Skeletal muscle tissue (tissue), 4 donors: ENCODE results near the gene HOXC13. TPM values are rescaled to one million over a fixed set of nuclear protein-coding genes. Genes with fewer than 3 reads are reported as not detected.

Experiments used
- H3K27ac ChIP-seq: one replicate; pipeline ENCODE4 v1.7.0; 2013; ENCODE audit warnings: mild to moderate bottlenecking, low read depth, low read length, inconsistent platforms
- H3K27me3 ChIP-seq, 3 donors: one replicate each; pipeline ENCODE4 v1.7.0; 2013; ENCODE audit warnings: low read length in 3 of 3; ENCODE audit not compliant: control insufficient read depth in 3 of 3, insufficient read depth in 3 of 3
- H3K36me3 ChIP-seq, 3 donors: one replicate each; pipeline ENCODE4 v1.7.0; 2013; ENCODE audit warnings: low read length in 3 of 3; ENCODE audit not compliant: control insufficient read depth in 3 of 3, insufficient read depth in 3 of 3
- H3K4me1 ChIP-seq, 3 donors: one replicate each; pipeline ENCODE4 v1.7.0; 2013; ENCODE audit warnings: low read length in 3 of 3, mild to moderate bottlenecking in 3 of 3; ENCODE audit not compliant: control insufficient read depth in 3 of 3, insufficient read depth in 3 of 3
- H3K4me3 ChIP-seq, 3 donors: one replicate each; pipeline ENCODE4 v1.7.0; 2013; ENCODE audit warnings: low read length in 3 of 3
- H3K9ac ChIP-seq, 3 donors: one replicate each; pipeline ENCODE4 v1.7.0; 2013; ENCODE audit warnings: low read length in 3 of 3, mild to moderate bottlenecking in 3 of 3, moderate library complexity in 2 of 3, low read depth in 1 of 3
- H3K9me3 ChIP-seq, 3 donors: one replicate each; pipeline ENCODE4 v1.7.0; 2013; ENCODE audit warnings: low read length in 3 of 3; ENCODE audit not compliant: control insufficient read depth in 3 of 3
- total RNA-seq: library from RNA; depleted of rRNA; stranded (reverse); fragments of >200 nt; gene quantifications from one replicate; pipeline ENCODE4 v1.2.3, GENCODE V29; 2014
- donor health status: Osteomylitis.

HOXC13 gene
- total RNA-seq, 1 donor from 2014 or later, result not detected

GRCh38 chr12:53963005-53963404 is 24.4 kb downstream of the HOXC13 start:
- Histone ChIP-seq H3K4me3 (peak overlapping the region in 2 of 3 donors; percentile 14 to 27), H3K9me3 (no peaks in the 10 kb centered on the region), H3K4me1 (peaks cover 0 to 15% (median 6%) of the 10 kb centered on the region in 3 donors), H3K9ac (peak overlapping the region in 1 of 3 donors; percentile 14), H3K36me3 (no peaks in the 10 kb centered on the region), H3K27me3 (peaks cover 80 to 96% (median 93%) of the 10 kb centered on the region in 3 donors), H3K27ac (peak overlapping the region; percentile 78)

- Histone ChIP-seq H3K36me3 (no peaks in the 10 kb centered on the region), H3K9me3 (no peaks in the 10 kb centered on the region), H3K4me1 (peaks cover 0 to 18% (median 9%) of the 10 kb centered on the region in 3 donors), H3K27me3 (peaks cover 76 to 95% (median 93%) of the 10 kb centered on the region in 3 donors), H3K4me3 (peak overlapping the region in 1 of 3 donors; percentile 27), H3K27ac (peak overlapping the region; percentile 78), H3K9ac (peak overlapping the region in 1 of 3 donors; percentile 14)
These were observed 25.0 kb downstream of the HOXC13 start for GRCh38 chr12:53963434-53964314.

- Histone ChIP-seq H3K27ac (peak overlapping the region; percentile 78), H3K4me3 (peak overlapping the region in 1 of 3 donors; percentile 4)
These were observed 25.7 kb downstream of the HOXC13 start for GRCh38 chr12:53964315-53964713.

GRCh38 chr12:53965281-53966084 is 26.9 kb downstream of the HOXC13 start:
- H3K4me3 ChIP-seq, result peak overlapping the region in 1 of 3 donors; percentile 10
- peaks cover 0 to 27% (median 13%) of the 10 kb centered on the region in 3 donors for H3K4me1 ChIP-seq
- no peaks in the 10 kb centered on the region for H3K36me3 ChIP-seq
- H3K27me3 ChIP-seq, result peaks cover 76 to 92% (median 91%) of the 10 kb centered on the region in 3 donors
- H3K9me3 ChIP-seq, result no peaks in the 10 kb centered on the region
- peak overlapping the region; percentile 78 for H3K27ac ChIP-seq
- H3K9ac ChIP-seq, result peak overlapping the region in 2 of 3 donors; percentile 34 to 53

More at GRCh38 chr12:53964315-53964713, 25.7 kb downstream of the HOXC13 start:
- H3K36me3 ChIP-seq, result no peaks in the 10 kb centered on the region
- H3K9me3 ChIP-seq, result no peaks in the 10 kb centered on the region
- H3K27me3 ChIP-seq, result peaks cover 78 to 94% (median 93%) of the 10 kb centered on the region in 3 donors
- H3K4me1 ChIP-seq, result peaks cover 0 to 18% (median 9%) of the 10 kb centered on the region in 3 donors
- H3K9ac ChIP-seq, result peak overlapping the region in 1 of 3 donors; percentile 14

- peak overlapping the region; percentile 78 for H3K27ac ChIP-seq
- no peaks in the 10 kb centered on the region for H3K36me3 ChIP-seq
- peaks cover 73 to 91% (median 90%) of the 10 kb centered on the region in 3 donors for H3K27me3 ChIP-seq
- H3K4me3 ChIP-seq, result peak overlapping the region; percentile 52 to 63 (median 60)
- no peaks in the 10 kb centered on the region for H3K9me3 ChIP-seq
- peak overlapping the region; percentile 54 to 74 (median 66) for H3K9ac ChIP-seq
- peaks cover 0 to 25% (median 13%) of the 10 kb centered on the region in 3 donors for H3K4me1 ChIP-seq
These were observed 27.4 kb downstream of the HOXC13 start for GRCh38 chr12:53966085-53966384.

- Histone ChIP-seq H3K27ac (peak overlapping the region; percentile 78), H3K27me3 (peaks cover 69 to 91% (median 90%) of the 10 kb centered on the region in 3 donors), H3K4me3 (peak overlapping the region; percentile 52 to 63 (median 60))
These were observed 27.9 kb downstream of the HOXC13 start for GRCh38 chr12:53966385-53967133.

GRCh38 chr12:53967421-53967925 is 28.8 kb downstream of the HOXC13 start:
- Histone ChIP-seq H3K9me3 (no peaks in the 10 kb centered on the region), H3K4me3 (peak overlapping the region in 2 of 3 donors; percentile 17 to 60), H3K36me3 (no peaks in the 10 kb centered on the region), H3K27ac (peak overlapping the region; percentile 78), H3K9ac (peak overlapping the region in 2 of 3 donors; percentile 50 to 66), H3K27me3 (peaks cover 73 to 92% (median 90%) of the 10 kb centered on the region in 3 donors), H3K4me1 (peaks cover 0 to 16% (median 9%) of the 10 kb centered on the region in 3 donors)

More at GRCh38 chr12:53966385-53967133, 27.9 kb downstream of the HOXC13 start:
- Histone ChIP-seq H3K9ac (peak overlapping the region; percentile 54 to 74 (median 66)), H3K36me3 (no peaks in the 10 kb centered on the region), H3K4me1 (peaks cover 0 to 20% (median 9%) of the 10 kb centered on the region in 3 donors), H3K9me3 (no peaks in the 10 kb centered on the region)

GRCh38 chr12:53968214-53969127 is 29.8 kb downstream of the HOXC13 start:
- Histone ChIP-seq H3K9ac (peak overlapping the region in 1 of 3 donors; percentile 23), H3K36me3 (no peaks in the 10 kb centered on the region), H3K4me1 (peaks cover 3 to 17% (median 9%) of the 10 kb centered on the region in 3 donors), H3K4me3 (peak overlapping the region in 2 of 3 donors; percentile 13 to 60), H3K27ac (peak overlapping the region; percentile 78), H3K27me3 (peaks cover 70 to 92% (median 90%) of the 10 kb centered on the region in 3 donors), H3K9me3 (no peaks in the 10 kb centered on the region)
